IPS-NIHi7 (cell line): ENCODE measurements around the gene CDK8.

Experiments used
- DNase-seq: peaks from one replicate; pipeline ENCODE4 v3.0.0; 2012; ENCODE audit warnings: mixed read lengths; ENCODE audit errors: extremely low spot score

CDK8 gene

DNA sequence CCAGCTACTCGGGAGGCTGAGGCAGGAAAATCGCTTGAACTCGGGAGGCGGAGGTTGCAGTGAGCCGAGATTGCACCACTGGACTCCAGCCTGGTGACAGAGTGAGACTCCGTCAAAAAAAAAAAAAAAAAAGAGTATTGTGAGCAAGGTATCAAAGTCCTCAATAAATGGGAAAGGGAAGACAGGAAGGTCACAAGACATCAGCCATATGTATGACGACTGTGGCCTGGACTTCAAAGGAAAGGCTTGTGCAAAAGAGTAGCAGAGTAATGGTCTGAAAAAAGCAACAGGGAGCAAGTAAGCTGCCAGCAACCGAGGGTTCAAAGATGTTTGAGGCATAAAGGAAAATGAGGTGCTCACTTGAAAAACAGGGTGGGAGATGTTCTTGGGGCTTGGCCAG is 187.5 kb downstream of the CDK8 start:
- DNase-seq: no peak

DNA sequence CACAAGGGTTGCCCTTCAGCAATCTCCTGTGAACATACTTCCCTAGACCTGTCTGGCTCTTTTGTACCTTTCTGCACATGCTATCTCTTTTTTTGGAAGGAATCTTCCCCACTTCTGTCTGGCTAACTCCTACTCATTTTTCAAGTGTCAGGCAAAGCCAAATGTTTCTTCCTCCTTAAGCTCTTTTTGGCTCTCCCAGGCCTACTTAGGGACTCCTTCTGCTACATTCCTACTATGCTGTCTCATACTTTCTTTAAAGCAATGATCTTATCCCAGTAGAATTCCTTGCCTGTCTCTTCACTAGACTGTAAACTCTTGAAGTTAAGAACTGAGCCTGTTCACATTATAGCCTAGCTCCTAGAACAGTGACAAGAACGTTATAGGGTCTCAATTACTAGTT is 188.6 kb downstream of the CDK8 start:
- DNase-seq: no peak

DNA sequence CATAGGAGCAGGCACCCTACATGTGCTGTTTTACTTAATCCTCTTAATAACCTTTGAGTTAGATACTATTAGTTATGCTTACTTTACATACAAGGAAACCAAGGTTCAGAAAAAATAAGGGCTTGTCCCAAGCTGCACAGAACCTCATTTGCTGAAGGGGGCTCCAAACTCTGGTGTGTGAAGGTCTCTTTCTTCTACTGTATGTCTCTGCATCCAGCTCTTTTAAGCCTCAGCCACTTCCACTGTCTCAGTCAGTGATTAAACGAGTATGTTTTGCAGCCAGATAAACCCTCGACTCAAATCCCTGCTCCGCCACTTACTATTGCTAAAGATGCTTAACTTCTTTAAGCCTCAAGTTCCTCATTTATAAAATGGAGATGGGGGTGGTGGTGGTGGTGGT is 191.2 kb downstream of the CDK8 start:
- DNase-seq: no peak

DNA sequence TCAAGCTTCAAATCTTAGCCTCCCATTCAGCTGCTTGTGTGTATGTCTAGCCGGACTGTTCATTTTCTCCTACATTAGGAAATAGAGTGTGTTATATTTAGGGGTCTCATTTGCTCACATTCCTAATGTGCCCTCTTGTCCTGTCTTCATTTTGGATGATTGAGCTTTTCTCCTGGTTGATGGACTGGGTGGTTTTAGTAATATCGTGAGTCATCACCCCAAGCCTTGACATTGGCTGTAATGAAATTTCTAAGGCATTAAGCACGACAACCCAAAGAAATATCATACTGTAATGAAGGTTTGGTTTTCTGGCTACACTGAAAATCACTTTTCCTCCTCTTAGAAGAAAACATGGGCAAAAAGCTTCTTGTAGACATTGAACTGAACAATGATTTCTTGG is 192.8 kb downstream of the CDK8 start:
- no peak for DNase-seq

DNA sequence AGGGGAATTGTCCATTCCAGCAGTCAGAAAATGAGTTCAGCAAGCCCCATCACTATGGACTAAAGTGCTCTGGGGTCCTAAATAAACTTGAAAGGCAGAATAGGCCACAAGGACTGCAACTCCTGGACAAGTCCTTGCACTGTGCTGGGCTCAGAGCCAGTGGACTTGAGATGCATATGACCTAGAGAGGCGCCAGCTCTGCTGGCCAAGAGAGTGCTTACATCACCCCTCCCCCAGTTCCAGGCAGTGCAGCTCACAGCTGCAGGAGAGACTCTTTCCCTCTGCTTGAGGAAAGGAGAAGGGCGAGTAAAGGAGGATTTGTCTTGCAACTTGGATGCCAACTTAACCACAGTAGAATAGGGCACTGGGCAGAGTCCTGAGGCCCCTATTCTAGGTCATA is 194.1 kb downstream of the CDK8 start:
- DNase-seq: no peak

DNA sequence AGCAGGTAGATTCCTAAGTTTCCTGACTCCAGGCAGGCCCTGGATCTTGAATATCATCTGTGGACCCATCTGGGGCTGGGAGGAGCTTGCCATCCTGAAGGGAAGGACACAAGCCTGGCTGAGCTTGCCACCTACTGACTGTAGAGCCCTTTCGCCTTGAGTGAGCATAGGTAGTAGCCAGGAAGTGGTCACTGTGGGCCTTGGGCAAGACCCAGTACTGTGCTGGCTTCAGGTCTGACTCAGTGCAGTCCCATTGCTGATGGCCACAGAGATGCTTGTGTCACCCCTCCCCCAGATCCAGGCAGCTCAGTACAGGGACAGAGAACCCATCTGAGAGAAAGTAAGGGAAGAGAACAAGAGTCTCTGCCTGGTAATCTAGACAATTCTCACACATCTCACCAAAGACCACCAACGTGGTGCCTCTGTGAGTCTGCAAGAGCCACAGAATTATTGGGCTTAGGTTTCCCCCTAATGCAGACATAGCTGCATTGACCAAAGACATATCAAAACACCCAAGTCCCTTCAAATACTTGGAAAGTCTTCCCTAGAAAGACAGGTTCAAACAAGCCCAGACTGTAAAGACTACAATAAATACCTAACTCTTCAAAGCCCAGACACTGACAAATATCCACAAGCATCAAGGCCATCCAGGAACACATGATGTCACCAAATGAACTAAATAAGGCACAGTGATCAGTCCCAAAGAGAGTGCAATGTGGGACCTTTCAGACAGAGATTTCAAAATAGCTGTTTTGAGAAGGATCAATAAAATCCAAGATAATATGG is 195.3 kb downstream of the CDK8 start:
- no peak for DNase-seq
